ENCODE results near the gene EPN1.

DNA sequence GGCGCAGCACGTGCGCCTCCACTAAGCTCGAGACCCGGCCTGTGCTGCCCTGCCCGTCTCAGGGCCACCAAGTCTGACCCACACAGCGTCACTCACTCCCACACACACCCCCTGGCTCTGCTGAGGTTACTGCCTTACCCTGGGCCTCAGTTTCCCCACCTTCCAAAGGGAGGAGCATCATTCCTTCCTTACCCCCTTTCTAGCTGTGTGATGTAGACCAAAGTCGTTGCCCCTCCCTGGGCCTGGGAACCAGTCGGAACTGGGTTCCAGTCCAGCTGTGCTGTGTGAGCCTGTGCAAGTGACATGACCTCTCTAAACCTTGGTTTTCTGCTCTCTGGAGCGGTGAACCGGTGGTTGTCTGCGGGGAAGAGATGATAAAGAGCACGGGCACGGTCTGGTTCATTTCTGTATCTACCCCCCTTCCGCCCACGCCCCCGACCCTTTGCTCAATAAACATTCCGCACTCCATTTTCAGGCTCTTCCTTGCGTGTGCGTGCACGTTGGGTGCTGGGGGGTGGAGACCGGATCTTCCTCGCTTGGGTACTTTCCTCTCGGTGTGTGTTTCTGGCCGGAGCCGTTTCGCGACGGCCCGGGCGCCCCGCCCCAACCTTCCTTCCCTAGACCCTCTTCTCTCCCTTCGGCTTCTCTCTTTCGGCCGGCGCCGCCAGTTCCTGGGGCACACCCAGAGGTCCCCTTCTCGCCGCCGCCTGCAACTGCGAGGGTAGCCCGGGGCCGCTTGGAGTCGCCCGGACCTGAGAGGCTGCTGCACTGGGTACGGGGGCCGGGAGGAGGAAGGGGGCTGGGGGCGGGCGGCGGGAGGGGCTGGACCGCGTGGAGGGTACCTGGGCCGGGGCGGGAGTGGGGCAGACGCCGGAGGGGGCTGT, 31.8 kb upstream of the EPN1 start, which contains the start of gene ZNF581:
- TF ChIP-seq, protein P1, sequence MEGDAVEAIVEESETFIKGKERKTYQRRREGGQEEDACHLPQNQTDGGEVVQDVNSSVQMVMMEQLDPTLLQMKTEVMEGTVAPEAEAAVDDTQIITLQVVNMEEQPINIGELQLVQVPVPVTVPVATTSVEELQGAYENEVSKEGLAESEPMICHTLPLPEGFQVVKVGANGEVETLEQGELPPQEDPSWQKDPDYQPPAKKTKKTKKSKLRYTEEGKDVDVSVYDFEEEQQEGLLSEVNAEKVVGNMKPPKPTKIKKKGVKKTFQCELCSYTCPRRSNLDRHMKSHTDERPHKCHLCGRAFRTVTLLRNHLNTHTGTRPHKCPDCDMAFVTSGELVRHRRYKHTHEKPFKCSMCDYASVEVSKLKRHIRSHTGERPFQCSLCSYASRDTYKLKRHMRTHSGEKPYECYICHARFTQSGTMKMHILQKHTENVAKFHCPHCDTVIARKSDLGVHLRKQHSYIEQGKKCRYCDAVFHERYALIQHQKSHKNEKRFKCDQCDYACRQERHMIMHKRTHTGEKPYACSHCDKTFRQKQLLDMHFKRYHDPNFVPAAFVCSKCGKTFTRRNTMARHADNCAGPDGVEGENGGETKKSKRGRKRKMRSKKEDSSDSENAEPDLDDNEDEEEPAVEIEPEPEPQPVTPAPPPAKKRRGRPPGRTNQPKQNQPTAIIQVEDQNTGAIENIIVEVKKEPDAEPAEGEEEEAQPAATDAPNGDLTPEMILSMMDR (IDR thresholded peaks at IDR 0.05), result no peak
- no peak for TF ChIP-seq POLR2A (IDR thresholded peaks at IDR 0.05)
